GM19240 (cell line): ENCODE data around the gene RALGPS1.

Experiments
- DNase-seq: peaks from one replicate; pipeline ENCODE4 v3.0.0; 2011; ENCODE audit warnings: low spot score; ENCODE audit not compliant: insufficient read length

Gene RALGPS1

GRCh38 chr9:126904586-126904985 is 10.0 kb upstream of the RALGPS1 start:
- DNase-seq, result no peak

- no peak for DNase-seq
Observed at GRCh38 chr9:126906091-126906490, 8.5 kb upstream of the RALGPS1 start.

GRCh38 chr9:126907058-126907457 is 7.5 kb upstream of the RALGPS1 start:
- no peak for DNase-seq

- DNase-seq, result no peak
Observed at GRCh38 chr9:126915281-126915816, 767 bp downstream of the RALGPS1 start.

- no peak for DNase-seq
Observed at GRCh38 chr9:126915846-126916543, 1.4 kb downstream of the RALGPS1 start.

- no peak for DNase-seq
Observed at GRCh38 chr9:126916909-126917308, 2.3 kb downstream of the RALGPS1 start.

- DNase-seq, result no peak
Observed at GRCh38 chr9:126919193-126919592, 4.6 kb downstream of the RALGPS1 start.

GRCh38 chr9:126925876-126926275 is 11.3 kb downstream of the RALGPS1 start:
- DNase-seq, result no peak

GRCh38 chr9:126926364-126926763 is 11.8 kb downstream of the RALGPS1 start:
- no peak for DNase-seq

GRCh38 chr9:126927419-126927818 is 12.8 kb downstream of the RALGPS1 start:
- DNase-seq, result no peak

- DNase-seq, result no peak
Observed at GRCh38 chr9:126932871-126933321, 18.3 kb downstream of the RALGPS1 start.

- DNase-seq, result no peak
Observed at GRCh38 chr9:126933334-126933980, 18.9 kb downstream of the RALGPS1 start.

GRCh38 chr9:126934441-126934840 is 19.9 kb downstream of the RALGPS1 start:
- no peak for DNase-seq

GRCh38 chr9:126935630-126936029 is 21.0 kb downstream of the RALGPS1 start:
- DNase-seq, result no peak

- DNase-seq, result no peak
Observed at GRCh38 chr9:126937444-126937843, 22.9 kb downstream of the RALGPS1 start.

GRCh38 chr9:126938327-126938726 is 23.7 kb downstream of the RALGPS1 start:
- DNase-seq, result no peak

- no peak for DNase-seq
Observed at GRCh38 chr9:126939821-126940221, 25.2 kb downstream of the RALGPS1 start.

- no peak for DNase-seq
Observed at GRCh38 chr9:126942399-126942798, 27.8 kb downstream of the RALGPS1 start.

- DNase-seq, result no peak
Observed at GRCh38 chr9:126945682-126946081, 31.1 kb downstream of the RALGPS1 start.

- DNase-seq, result no peak
Observed at GRCh38 chr9:126947529-126947928, 32.9 kb downstream of the RALGPS1 start.

- DNase-seq, result no peak
Observed at GRCh38 chr9:126952205-126952977, 37.8 kb downstream of the RALGPS1 start.
